Fibroblast of lung (primary cell): ENCODE measurements around the gene FXYD4. TPM values are rescaled to one million over a fixed set of nuclear protein-coding genes. Genes with fewer than 3 reads are reported as not detected.

Experiments used
- DNase-seq, 2 donors: peaks; one replicate each; pipeline versions ENCODE4 v3.0.0 to v3.0.0-alpha.2; 2010; ENCODE audit warnings: low read depth in 2 of 2
- H2AFZ ChIP-seq: 2 replicates; pipeline ENCODE4 v1.5.1; 2012; ENCODE audit warnings: low read length, control low read depth, inconsistent platforms
- H3K27ac ChIP-seq: 2 replicates; pipeline ENCODE4 v1.5.1; 2011; ENCODE audit warnings: low read length, control low read depth; ENCODE audit not compliant: insufficient read depth
- H3K27me3 ChIP-seq: 2 replicates; pipeline ENCODE4 v1.5.1; 2011; ENCODE audit warnings: mild to moderate bottlenecking, low read length; ENCODE audit not compliant: control insufficient read depth, insufficient read depth
- H3K36me3 ChIP-seq: 2 replicates; pipeline ENCODE4 v1.5.1; 2011; ENCODE audit warnings: low read length; ENCODE audit not compliant: control insufficient read depth, insufficient read depth
- H3K4me1 ChIP-seq: 2 replicates; pipeline ENCODE4 v1.5.1; 2011; ENCODE audit warnings: low read length; ENCODE audit not compliant: control insufficient read depth, insufficient read depth; ENCODE audit errors: extremely low read depth
- H3K4me2 ChIP-seq: 2 replicates; pipeline ENCODE4 v1.5.1; 2011; ENCODE audit warnings: low read length, control low read depth; ENCODE audit not compliant: insufficient read depth; ENCODE audit errors: extremely low read depth
- H3K4me3 ChIP-seq, 4 experiments: fragments of 200-600 bp in 1 of 4; sonication (generic) in 1 of 4; replicated peaks in 1 of 4; 2 replicates each; pipeline ENCODE4 v1.5.1; 2011 to 2016; ENCODE audit warnings: low read length in 4 of 4, low read depth in 3 of 4, mild to moderate bottlenecking in 3 of 4, control low read depth in 2 of 4, inconsistent platforms in 1 of 4, mixed read lengths in 1 of 4; ENCODE audit not compliant: insufficient read depth in 1 of 4; ENCODE audit errors: control extremely low read depth in 1 of 4
- H3K79me2 ChIP-seq: 2 replicates; pipeline ENCODE4 v1.5.1; 2012; ENCODE audit warnings: mild to moderate bottlenecking, low read length, inconsistent platforms; ENCODE audit not compliant: control insufficient read depth, insufficient read depth
- H3K9ac ChIP-seq: 2 replicates; pipeline ENCODE4 v1.5.1; 2011; ENCODE audit warnings: mild to moderate bottlenecking, low read length, control low read depth; ENCODE audit not compliant: insufficient read depth
- H3K9me3 ChIP-seq: 2 replicates; pipeline ENCODE4 v1.5.1; 2012; ENCODE audit warnings: low read depth, low read length; ENCODE audit not compliant: control insufficient read depth, insufficient read depth
- H4K20me1 ChIP-seq: 2 replicates; pipeline ENCODE4 v1.5.1; 2011; ENCODE audit warnings: low read length; ENCODE audit not compliant: control insufficient read depth, insufficient read depth; ENCODE audit errors: extremely low read depth
- CTCF ChIP-seq, 2 donors: IDR thresholded peaks in 1 of 2; conservative IDR thresholded peaks in 1 of 2; 1 replicate in 1 of 2; 2 replicates in 1 of 2; pipeline ENCODE4 v1.5.1; 2011 to 2012; ENCODE audit warnings: low read length in 2 of 2, control low read depth in 1 of 2, inconsistent platforms in 1 of 2, low read depth in 1 of 2, mild to moderate bottlenecking in 1 of 2
- EZH2 ChIP-seq: IDR thresholded peaks from 2 replicates; pipeline ENCODE4 v1.5.1; 2012; ENCODE audit warnings: low read length, control low read depth, mild to moderate bottlenecking; ENCODE audit errors: missing control alignments
- polyA plus RNA-seq, 2 donors: library from polyadenylated mRNA; depleted of rRNA in 1 of 2; stranded (reverse) in 1 of 2; unstranded in 1 of 2; fragments of >200 nt; gene quantifications; 2 replicates each; pipeline ENCODE4 v1.2.1, GENCODE V29; 2011 to 2012; ENCODE audit warnings: missing spikeins in 1 of 2
- total RNA-seq: library from RNA; depleted of rRNA; stranded (reverse); fragments of >200 nt; gene quantifications from 2 replicates; pipeline ENCODE4 v1.2.1, GENCODE V29; 2014

The FXYD4 gene
- total and polyA plus RNA-seq, 2 donors (not counting 1 experiment from before 2014, with no cell fraction given) = not detected

GRCh38 chr10:43396928-43397624, 25.6 kb downstream of the FXYD4 start:
- Histone ChIP-seq H3K27me3 (no peaks in the 10 kb centered on the region), H3K4me2 (peak overlapping the region; percentile 92), H3K9ac (peak overlapping the region; percentile 82), H3K36me3 (peaks cover 16% of the 10 kb centered on the region), H3K79me2 (peaks cover 95% of the 10 kb centered on the region), H2AFZ (no peak overlapping the region), H4K20me1 (peaks cover 3% of the 10 kb centered on the region), H3K27ac (peak overlapping the region; percentile 90), H3K9me3 (no peaks in the 10 kb centered on the region), H3K4me3 (peak overlapping the region; percentile 38 to 84 (median 62)), H3K4me1 (peaks cover 15% of the 10 kb centered on the region)
- DNase-seq = peak; percentile 76 to 81
- TF ChIP-seq CTCF (conservative IDR thresholded peaks at IDR 0.05 in 1 of 2, IDR thresholded peaks at IDR 0.05 in 1 of 2; ENCODE audit: low read depth in 1 of 2, low read length in 2 of 2) (no peak), EZH2 (no peak)

- DNase-seq = no peak
- H3K4me3 ChIP-seq = no peak overlapping the region
- H3K79me2 ChIP-seq = peaks cover 96% of the 10 kb centered on the region
- H3K4me2 ChIP-seq = peak overlapping the region; percentile 52
- H3K27ac ChIP-seq = peak overlapping the region; percentile 90
- H3K36me3 ChIP-seq = peaks cover 7% of the 10 kb centered on the region
- H3K4me1 ChIP-seq = peaks cover 15% of the 10 kb centered on the region
- H3K27me3 ChIP-seq = no peaks in the 10 kb centered on the region
- peaks cover 5% of the 10 kb centered on the region for H4K20me1 ChIP-seq
- no peak overlapping the region for H3K9ac ChIP-seq
- no peaks in the 10 kb centered on the region for H3K9me3 ChIP-seq
- TF ChIP-seq EZH2 = no peak
- TF ChIP-seq CTCF (conservative IDR thresholded peaks at IDR 0.05 in 1 of 2, IDR thresholded peaks at IDR 0.05 in 1 of 2; ENCODE audit: low read depth in 1 of 2, low read length in 2 of 2) = no peak
- H2AFZ ChIP-seq = no peak overlapping the region
Observed at GRCh38 chr10:43398939-43399319, 27.5 kb downstream of the FXYD4 start.

- no peak overlapping the region for H2AFZ ChIP-seq
- H3K9ac ChIP-seq = no peak overlapping the region
- peaks cover 5% of the 10 kb centered on the region for H4K20me1 ChIP-seq
- H3K79me2 ChIP-seq = peaks cover 96% of the 10 kb centered on the region
- peak overlapping the region; percentile 90 for H3K27ac ChIP-seq
- DNase-seq = peak in 1 of 2 donors; percentile 77
- H3K4me3 ChIP-seq = no peak overlapping the region
- TF ChIP-seq EZH2 = no peak
- no peak for TF ChIP-seq CTCF (conservative IDR thresholded peaks at IDR 0.05 in 1 of 2, IDR thresholded peaks at IDR 0.05 in 1 of 2; ENCODE audit: low read depth in 1 of 2, low read length in 2 of 2)
- peak overlapping the region; percentile 65 for H3K4me2 ChIP-seq
- H3K36me3 ChIP-seq = peaks cover 5% of the 10 kb centered on the region
- H3K27me3 ChIP-seq = no peaks in the 10 kb centered on the region
- no peaks in the 10 kb centered on the region for H3K9me3 ChIP-seq
- peaks cover 14% of the 10 kb centered on the region for H3K4me1 ChIP-seq
Observed at GRCh38 chr10:43399320-43400310, 28.2 kb downstream of the FXYD4 start.
